ENCODE measurements around the gene NPTX2. TPM values are rescaled to one million over a fixed set of nuclear protein-coding genes. Genes with fewer than 3 reads are reported as not detected.

Gene NPTX2
- total and polyA plus RNA-seq, 2 experiments from 2014 or later = 8.2 to 24.1 TPM

GRCh38 chr7:98584830-98585229 lies 32.3 kb upstream of the NPTX2 start:
- no peaks in the 10 kb centered on the region for H3K36me3 ChIP-seq (ENCODE audit: insufficient read depth)
- no peak overlapping the region for H3K4me3 ChIP-seq
- H3K27ac Mint-ChIP-seq = no peak overlapping the region
- TF ChIP-seq ETS1 (IDR thresholded peaks at IDR 0.05) (no peak), EZH2phosphoT487 (IDR thresholded peaks at IDR 0.05; ENCODE audit: unreplicated experiment) (no peak), EZH2 (IDR thresholded peaks at IDR 0.05; ENCODE audit: low read depth, unreplicated experiment) (no peak), CTCF (conservative IDR thresholded peaks at IDR 0.05; ENCODE audit: low read depth in 2 of 2) (no peak), REST (IDR thresholded peaks at IDR 0.05; ENCODE audit: unreplicated experiment) (no peak), ZNF462 (CRISPR knock-in tag; IDR thresholded peaks at IDR 0.05) (no peak), NANOG (IDR thresholded peaks at IDR 0.05; ENCODE audit: borderline replicate concordance) (no peak), JUNB (IDR thresholded peaks at IDR 0.05; ENCODE audit: unreplicated experiment) (no peak), ZNF114 (CRISPR knock-in tag; IDR thresholded peaks at IDR 0.05) (no peak), CREB1 (CRISPR knock-in tag; IDR thresholded peaks at IDR 0.05; ENCODE audit: low read depth) (no peak), ZNF331 (CRISPR knock-in tag; IDR thresholded peaks at IDR 0.05; ENCODE audit: low read depth) (no peak), STAT1 (IDR thresholded peaks at IDR 0.05; ENCODE audit: unreplicated experiment) (no peak), POLR2AphosphoS5 (IDR thresholded peaks at IDR 0.05; ENCODE audit: low read depth) (no peak)
- H3K9me2 ChIP-seq (ENCODE audit: insufficient read depth) = 0 out of 2 replicates have a peak, but pooled peaks cover 4% of the 10 kb centered on the region
- no peaks in the 10 kb centered on the region for H3K4me1 Mint-ChIP-seq
- H3K27me3 ChIP-seq (ENCODE audit: insufficient read depth) = no peaks in the 10 kb centered on the region
- peaks cover 5% of the 10 kb centered on the region for H3K27me3 Mint-ChIP-seq (ENCODE audit: insufficient read depth, low read depth, poor library complexity)
- no peaks in the 10 kb centered on the region for H4K20me1 ChIP-seq (replicated peaks; ENCODE audit: insufficient read depth)
- H3K27ac ChIP-seq (ENCODE audit: low read depth) = no peak overlapping the region
- H3K36me3 Mint-ChIP-seq (ENCODE audit: low read depth) = no peaks in the 10 kb centered on the region
- no peak overlapping the region for H3K4me3 Mint-ChIP-seq
- DNase-seq (ENCODE audit: low spot score) (no peak), ATAC-seq (no peak)
- H3K4me2 ChIP-seq = no peak overlapping the region
- no peaks in the 10 kb centered on the region for H3F3A ChIP-seq (replicated peaks; ENCODE audit: low read depth)
- H3K4me1 ChIP-seq (ENCODE audit: insufficient read depth) = no peaks in the 10 kb centered on the region
- peaks cover 33% of the 10 kb centered on the region for H3K9me3 Mint-ChIP-seq
- no peaks in the 10 kb centered on the region for H3K79me2 ChIP-seq (replicated peaks; ENCODE audit: insufficient read depth)
- H2AFZ ChIP-seq = no peak overlapping the region

Data from GM23338 (cell line).